Naive thymus-derived CD8-positive, alpha-beta T cell (primary cell): ENCODE data around the gene REC8. TPM values are rescaled to one million over a fixed set of nuclear protein-coding genes. Genes with fewer than 3 reads are reported as not detected.
"Not testable (repeated sequence)": the region's sequence is repeated elsewhere in the genome, so short reads cannot be mapped to it uniquely, and the experiment has no call there.

Source experiments
- ATAC-seq, 2 donors: fragments of 150-1000 bp; cut with Tn5 transposase in 1 of 2; sonication (Bioruptor Pico), chemical (Tn5 transposase) in 1 of 2; 1 replicate in 1 of 2; 2 replicates in 1 of 2; pipeline ENCODE4 v1.10.0; 2021; ENCODE audit warnings: mild to moderate bottlenecking in 2 of 2, moderate library complexity in 2 of 2
- POLR2A ChIA-PET: fragments of 350-600 bp; sonication (Branson Sonifier 250); formaldehyde crosslinking; loops from one replicate; lab custom pipeline; 2021; ENCODE audit warnings: antibody characterized with exemption; lab: Charles Lee
- DNase-seq, 10 donors: peaks; one replicate each; pipeline versions ENCODE4 v3.0.0 to v3.0.0-alpha.2; 2020 to 2022
- H3K27ac Mint-ChIP-seq, 10 donors: one replicate each; pipeline ENCODE4 v1.8.0; 2020 to 2022; ENCODE audit warnings: mild to moderate bottlenecking in 10 of 10, mixed read lengths in 10 of 10, moderate library complexity in 4 of 10, inconsistent platforms in 1 of 10
- H3K27me3 Mint-ChIP-seq, 5 donors: one replicate each; pipeline ENCODE4 v1.8.0; 2021 to 2022; ENCODE audit warnings: mixed read lengths in 5 of 5
- H3K36me3 Mint-ChIP-seq, 3 donors: one replicate each; pipeline ENCODE4 v1.8.0; 2020 to 2022; ENCODE audit warnings: mixed read lengths in 3 of 3, mild to moderate bottlenecking in 2 of 3, inconsistent platforms in 1 of 3
- H3K4me1 Mint-ChIP-seq, 4 donors: one replicate each; pipeline ENCODE4 v1.8.0; 2021 to 2022; ENCODE audit warnings: mixed read lengths in 4 of 4
- H3K4me3 Mint-ChIP-seq, 10 donors: one replicate each; pipeline ENCODE4 v1.8.0; 2020 to 2022; ENCODE audit warnings: mild to moderate bottlenecking in 10 of 10, mixed read lengths in 10 of 10, moderate library complexity in 6 of 10, inconsistent platforms in 1 of 10
- H3K9me3 Mint-ChIP-seq, 9 donors: one replicate each; pipeline ENCODE4 v1.8.0; 2020 to 2022; ENCODE audit warnings: mixed read lengths in 9 of 9, mild to moderate bottlenecking in 3 of 9, inconsistent platforms in 1 of 9, moderate library complexity in 1 of 9
- polyA plus RNA-seq, 3 donors: library from polyadenylated mRNA; unstranded; fragments of 300-500 nt; fragmentation: Illumina TruSeq; gene quantifications; one replicate each; pipeline ENCODE4 v1.2.3, GENCODE V29; 2021
- total RNA-seq, 8 experiments: library from RNA in 2 of 8; stranded (reverse) in 2 of 8; gene quantifications; one replicate each; pipeline ENCODE4 v1.2.3 and lab custom pipeline; 2021 to 2026

The REC8 gene
- total and polyA plus RNA-seq, 5 experiments from 2014 or later, result 11.1 to 39.2 (median 11.6) TPM

- ATAC-seq (no peak), DNase-seq (no peak)
- H3K27ac Mint-ChIP-seq, result peak overlapping the region; percentile 96 to 100 (median 99)
- peak overlapping the region in 9 of 10 donors; percentile 11 to 97 (median 95) for H3K4me3 Mint-ChIP-seq
- POLR2A ChIA-PET, result interaction anchor here (1.2 to 7.1 kb wide), 7 partner anchors 12 to 97 kb away, joined by 3 to 124 read pairs (median 7); partner anchors contain the start of genes CIDEB, GMPR2, IPO4 and IRF9
- H3K36me3 Mint-ChIP-seq, result peaks cover 7 to 56% (median 21%) of the 10 kb centered on the region in 3 donors
- H3K4me1 Mint-ChIP-seq, result peaks cover 34 to 83% (median 74%) of the 10 kb centered on the region in 4 donors
- H3K27me3 Mint-ChIP-seq, result peaks cover 0 to 2% (median 0%) of the 10 kb centered on the region in 5 donors
- no peaks in the 10 kb centered on the region for H3K9me3 Mint-ChIP-seq
Measured at GRCh38 chr14:24211311-24211710, 39.4 kb downstream of the REC8 start.

GRCh38 chr14:24212924-24213865 is 41.3 kb downstream of the REC8 start, which contains the start of gene CHMP4A:
Gene CHMP4A, minus strand, starts transcription at chr14:24213488. Its CDS starts 49 bp downstream, at chr14:24213439.
- peak within 1 kb of the TSS; percentile 96 to 100 (median 99) for H3K27ac Mint-ChIP-seq
- H3K36me3 Mint-ChIP-seq, result peaks cover 0 to 51% (median 10%) of the 10 kb centered on the region in 3 donors
- H3K4me3 Mint-ChIP-seq, result peak within 1 kb of the TSS; percentile 89 to 98 (median 95)
- POLR2A ChIA-PET, result interaction anchor here (0.6 to 7.1 kb wide), 29 partner anchors 9 to 229 kb away, joined by 3 to 124 read pairs (median 7); partner anchors contain the start of genes CBLN3, DCAF11, DHRS1 and GMPR2
- DNase-seq (peak; percentile 89 to 98 (median 96)), ATAC-seq (peak; percentile 77)
- no peaks in the 10 kb centered on the region for H3K9me3 Mint-ChIP-seq
- H3K27me3 Mint-ChIP-seq, result peaks cover 0 to 2% (median 0%) of the 10 kb centered on the region in 5 donors
- H3K4me1 Mint-ChIP-seq, result peaks cover 28 to 71% (median 63%) of the 10 kb centered on the region in 4 donors

- no peak for ATAC-seq
- POLR2A ChIA-PET, result interaction anchor here (0.6 to 7.1 kb wide), 25 partner anchors 13 to 227 kb away, joined by 3 to 124 read pairs (median 8); partner anchors contain the start of genes CBLN3, DCAF11, DHRS1 and GMPR2
- H3K36me3 Mint-ChIP-seq, result peaks cover 0 to 44% (median 10%) of the 10 kb centered on the region in 3 donors
- peak overlapping the region; percentile 96 to 100 (median 99) for H3K27ac Mint-ChIP-seq
- peak overlapping the region; percentile 49 to 98 (median 95) for H3K4me3 Mint-ChIP-seq
- no peak for DNase-seq
- peaks cover 0 to 2% (median 0%) of the 10 kb centered on the region in 5 donors for H3K27me3 Mint-ChIP-seq
- H3K9me3 Mint-ChIP-seq, result no peaks in the 10 kb centered on the region
- H3K4me1 Mint-ChIP-seq, result peaks cover 28 to 67% (median 62%) of the 10 kb centered on the region in 4 donors
Measured at GRCh38 chr14:24213866-24214662, 42.2 kb downstream of the REC8 start.

DNA sequence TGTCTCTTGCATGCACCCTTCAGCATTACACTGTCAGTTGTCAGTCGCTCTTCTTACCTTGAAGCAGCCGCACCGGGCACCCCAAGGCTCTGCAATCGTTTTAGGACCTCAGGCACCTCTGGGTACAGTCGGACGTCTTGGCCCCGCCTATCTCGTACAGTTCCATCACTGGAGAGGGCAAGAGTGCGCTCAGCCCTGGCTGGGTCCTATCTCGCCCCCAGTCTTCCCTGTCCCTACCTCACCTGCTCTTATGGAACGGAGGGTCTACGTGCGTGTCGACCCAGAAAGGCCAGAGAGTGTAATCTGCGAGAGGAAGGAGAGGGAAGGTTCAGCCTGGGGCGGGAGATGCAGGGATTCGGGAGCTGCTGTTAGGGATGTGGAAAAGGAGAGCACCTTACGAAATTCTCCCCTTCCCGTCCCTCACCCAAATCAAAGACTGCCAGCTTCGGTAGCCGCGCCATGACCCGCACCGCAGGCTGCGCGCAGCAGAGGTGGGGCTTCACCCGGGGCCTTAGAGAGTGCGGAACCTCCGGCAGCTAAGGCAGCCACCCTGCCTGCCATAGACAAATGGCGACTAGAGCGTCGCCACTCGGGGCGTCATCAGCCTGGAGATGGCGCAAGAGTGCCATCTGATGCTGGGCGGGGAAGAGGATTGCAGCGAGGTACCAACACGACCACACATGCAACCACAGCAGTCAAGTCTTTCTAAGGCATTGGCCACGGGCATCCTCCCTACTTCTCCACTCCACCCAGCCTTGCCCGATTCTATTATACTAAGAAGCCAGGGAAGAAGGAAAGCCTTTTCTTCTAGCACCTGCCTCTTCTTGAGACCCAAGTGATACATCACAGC is 43.8 kb downstream of the REC8 start, which contains the start of gene MDP1:
MDP1 (minus strand) TSS at position 572 of the 850 bp plus-strand sequence; CDS start at position 461, 111 bp downstream.
- ATAC-seq (peak; percentile 75), DNase-seq (peak; percentile 71 to 93 (median 86))
- Mint-ChIP-seq H3K27me3 (peaks cover 0 to 2% (median 0%) of the 10 kb centered on the region in 5 donors), H3K4me1 (peaks cover 27 to 55% (median 54%) of the 10 kb centered on the region in 4 donors), H3K9me3 (no peaks in the 10 kb centered on the region), H3K27ac (peak within 1 kb of the TSS; percentile 93 to 100 (median 99)), H3K36me3 (peaks cover 0 to 27% (median 5%) of the 10 kb centered on the region in 3 donors), H3K4me3 (peak within 1 kb of the TSS; percentile 89 to 94 (median 92))
- POLR2A ChIA-PET, result interaction anchor here (0.7 to 7.1 kb wide), 23 partner anchors 10 to 1450 kb away, joined by 3 to 124 read pairs (median 4); partner anchors contain the start of genes DCAF11, DHRS1, GMPR2 and IPO4

GRCh38 chr14:24216345-24216699 is 44.4 kb downstream of the REC8 start:
- peaks cover 27 to 50% (median 48%) of the 10 kb centered on the region in 4 donors for H3K4me1 Mint-ChIP-seq
- peaks cover 0 to 23% (median 4%) of the 10 kb centered on the region in 3 donors for H3K36me3 Mint-ChIP-seq
- DNase-seq (no peak), ATAC-seq (no peak)
- peaks cover 0 to 2% (median 0%) of the 10 kb centered on the region in 5 donors for H3K27me3 Mint-ChIP-seq
- peak overlapping the region; percentile 93 to 100 (median 99) for H3K27ac Mint-ChIP-seq
- POLR2A ChIA-PET, result interaction anchor here (0.7 to 7.1 kb wide), 21 partner anchors 10 to 1450 kb away, joined by 3 to 124 read pairs (median 4); partner anchors contain the start of genes DCAF11, DHRS1, GMPR2 and IPO4
- H3K9me3 Mint-ChIP-seq, result no peaks in the 10 kb centered on the region
- peak overlapping the region; percentile 89 to 94 (median 92) for H3K4me3 Mint-ChIP-seq

DNA sequence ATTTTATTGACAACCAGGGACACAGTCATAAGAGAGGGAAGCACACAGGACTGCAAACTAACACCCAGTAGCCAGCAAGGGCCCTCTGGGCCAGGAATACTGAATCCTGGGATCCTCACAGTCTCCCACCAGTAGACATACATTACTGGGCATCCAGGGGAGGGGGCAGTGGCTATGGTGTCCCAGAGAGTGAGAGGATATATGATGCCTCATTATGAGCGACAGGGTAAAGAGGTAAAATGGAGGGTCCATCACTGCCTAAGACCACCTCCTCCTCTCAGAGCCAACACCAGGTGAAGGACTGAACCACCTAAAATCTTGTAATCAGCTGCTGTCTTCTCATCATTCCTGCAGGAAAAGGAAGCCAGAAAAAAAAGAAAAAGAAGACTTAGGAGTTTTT is 45.0 kb downstream of the REC8 start:
- H3K36me3 Mint-ChIP-seq, result peaks cover 0 to 18% (median 0%) of the 10 kb centered on the region in 3 donors
- POLR2A ChIA-PET, result interaction anchor here (2.4 to 5.1 kb wide), 4 partner anchors 25 to 103 kb away, joined by 14 to 73 read pairs (median 33); partner anchors contain the start of genes DCAF11, IPO4, IRF9 and NRL
- peaks cover 23 to 45% (median 43%) of the 10 kb centered on the region in 4 donors for H3K4me1 Mint-ChIP-seq

GRCh38 chr14:24219080-24219479 is 47.2 kb downstream of the REC8 start:
- no peaks in the 10 kb centered on the region for H3K9me3 Mint-ChIP-seq
- peaks cover 16 to 30% (median 25%) of the 10 kb centered on the region in 4 donors for H3K4me1 Mint-ChIP-seq
- no peaks in the 10 kb centered on the region for H3K27me3 Mint-ChIP-seq
- DNase-seq, result no peak
- peaks cover 0 to 15% (median 0%) of the 10 kb centered on the region in 3 donors for H3K36me3 Mint-ChIP-seq
- peak overlapping the region in 1 of 10 donors; percentile 4 for H3K27ac Mint-ChIP-seq
- no peak for ATAC-seq
- no peak overlapping the region for H3K4me3 Mint-ChIP-seq
- POLR2A ChIA-PET, result interaction anchor here (1.4 to 1.7 kb wide), 3 partner anchors 12 to 30 kb away, joined by 5 to 10 read pairs (median 7); partner anchors contain the start of genes IPO4 and TM9SF1

More for the DNA sequence above, 45.0 kb downstream of the REC8 start:
- peak overlapping the region in 5 of 10 donors; percentile 28 to 99 (median 71) for H3K27ac Mint-ChIP-seq
- not testable (repeated sequence) for DNase-seq, ATAC-seq, H3K9me3 Mint-ChIP-seq, H3K4me3 Mint-ChIP-seq, H3K27me3 Mint-ChIP-seq

DNA sequence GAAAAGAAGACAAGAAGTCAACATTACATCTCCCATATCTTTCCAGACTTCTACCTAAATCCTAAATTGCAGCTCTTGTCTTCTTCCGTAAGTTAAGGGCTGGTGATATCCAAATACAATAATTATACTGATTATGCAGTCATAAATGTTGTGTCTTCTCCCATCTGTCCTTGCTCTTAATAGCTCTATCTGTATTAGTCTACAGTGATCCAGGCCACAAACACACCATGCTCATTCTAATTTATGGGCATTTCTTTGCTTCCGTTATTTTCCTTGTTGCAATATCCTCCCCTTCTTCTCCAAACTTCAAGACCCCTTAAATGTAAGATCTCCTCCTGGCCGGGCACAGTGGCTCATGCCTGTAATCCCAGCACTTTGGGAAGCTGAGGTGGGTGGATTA is 47.6 kb downstream of the REC8 start:
- peaks cover 13 to 28% (median 23%) of the 10 kb centered on the region in 4 donors for H3K4me1 Mint-ChIP-seq
- POLR2A ChIA-PET, result interaction anchor here (1.3 to 1.7 kb wide), 4 partner anchors 11 to 51 kb away, joined by 5 to 10 read pairs (median 6); partner anchors contain the start of genes IPO4, RABGGTA and TM9SF1

DNA sequence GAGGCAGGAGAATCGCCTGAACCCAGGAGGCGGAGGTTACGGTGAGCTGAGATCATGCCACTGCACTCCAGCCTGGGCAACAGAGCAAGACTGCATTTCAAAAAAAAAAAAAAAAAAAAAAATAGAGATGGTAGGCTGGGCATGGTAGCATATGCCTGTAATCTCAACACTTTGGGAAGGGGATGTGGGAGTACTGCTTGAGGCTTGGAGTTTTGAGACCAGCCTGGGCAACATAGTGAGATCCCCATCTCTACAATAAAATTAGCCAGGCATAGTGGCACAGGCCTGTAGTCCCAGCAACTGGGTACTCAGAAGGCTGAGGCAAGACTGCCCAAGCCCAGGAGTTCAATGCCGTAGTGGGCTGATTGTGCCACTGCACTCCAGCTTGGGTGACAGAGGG is 51.1 kb downstream of the REC8 start:
- POLR2A ChIA-PET, result interaction anchor here (0.6 to 1.0 kb wide), 3 partner anchors 15 to 82 kb away, joined by 3 to 4 read pairs (median 3); partner anchors contain the start of gene EMC9
- not testable (repeated sequence) for H3K4me3 Mint-ChIP-seq, ATAC-seq, H3K27me3 Mint-ChIP-seq, DNase-seq, H3K9me3 Mint-ChIP-seq, H3K27ac Mint-ChIP-seq
- H3K4me1 Mint-ChIP-seq, result peaks cover 7 to 32% (median 24%) of the 10 kb centered on the region in 4 donors
- peaks cover 0 to 26% (median 4%) of the 10 kb centered on the region in 3 donors for H3K36me3 Mint-ChIP-seq

More for the DNA sequence above, 47.6 kb downstream of the REC8 start:
- DNase-seq, result no peak
- H3K9me3 Mint-ChIP-seq, result no peaks in the 10 kb centered on the region
- peak overlapping the region in 2 of 10 donors; percentile 4 to 22 for H3K27ac Mint-ChIP-seq
- peaks cover 0 to 12% (median 0%) of the 10 kb centered on the region in 3 donors for H3K36me3 Mint-ChIP-seq
- ATAC-seq, result no peak
- no peaks in the 10 kb centered on the region for H3K27me3 Mint-ChIP-seq
- no peak overlapping the region for H3K4me3 Mint-ChIP-seq

- peak overlapping the region in 1 of 10 donors; percentile 3 for H3K4me3 Mint-ChIP-seq
- POLR2A ChIA-PET, result no interaction called here
- H3K27me3 Mint-ChIP-seq, result no peaks in the 10 kb centered on the region
- no peaks in the 10 kb centered on the region for H3K9me3 Mint-ChIP-seq
- peaks cover 0 to 32% (median 4%) of the 10 kb centered on the region in 3 donors for H3K36me3 Mint-ChIP-seq
- peaks cover 4 to 38% (median 29%) of the 10 kb centered on the region in 4 donors for H3K4me1 Mint-ChIP-seq
- peak overlapping the region in 5 of 10 donors; percentile 15 to 87 (median 43) for H3K27ac Mint-ChIP-seq
- ATAC-seq, result no peak
- no peak for DNase-seq
Measured at GRCh38 chr14:24224618-24225071, 52.8 kb downstream of the REC8 start.
